NCI-H2171 (cell line): ENCODE measurements around the gene FAM83F.

Experiments
- DNase-seq: peaks from one replicate; lab custom pipeline; 2025; lab: John Stamatoyannopoulos, UW

The FAM83F gene

GRCh38 chr22:40067639-40068038 lies 72.9 kb downstream of the FAM83F start:
- no peak for DNase-seq

GRCh38 chr22:40070701-40071100 lies 75.9 kb downstream of the FAM83F start:
- DNase-seq, result no peak

- no peak for DNase-seq
These were observed 77.0 kb downstream of the FAM83F start for GRCh38 chr22:40071720-40072119.

- no peak for DNase-seq
These were observed 82.2 kb downstream of the FAM83F start for GRCh38 chr22:40076702-40077645.

- DNase-seq, result no peak
These were observed 82.9 kb downstream of the FAM83F start for GRCh38 chr22:40077646-40078016.

- no peak for DNase-seq
These were observed 86.9 kb downstream of the FAM83F start for GRCh38 chr22:40081662-40082061.

GRCh38 chr22:40082184-40082583 lies 87.4 kb downstream of the FAM83F start:
- no peak for DNase-seq

- DNase-seq, result no peak
These were observed 89.0 kb downstream of the FAM83F start for GRCh38 chr22:40083794-40084193.

- DNase-seq, result no peak
These were observed 89.5 kb downstream of the FAM83F start for GRCh38 chr22:40084246-40084645.

GRCh38 chr22:40088818-40089217 lies 94.1 kb downstream of the FAM83F start:
- no peak for DNase-seq
